ENCODE results near the gene DNAJC5.
"Not testable (repeated sequence)": the region's sequence is repeated elsewhere in the genome, so short reads cannot be mapped to it uniquely, and the experiment has no call there.

DNA sequence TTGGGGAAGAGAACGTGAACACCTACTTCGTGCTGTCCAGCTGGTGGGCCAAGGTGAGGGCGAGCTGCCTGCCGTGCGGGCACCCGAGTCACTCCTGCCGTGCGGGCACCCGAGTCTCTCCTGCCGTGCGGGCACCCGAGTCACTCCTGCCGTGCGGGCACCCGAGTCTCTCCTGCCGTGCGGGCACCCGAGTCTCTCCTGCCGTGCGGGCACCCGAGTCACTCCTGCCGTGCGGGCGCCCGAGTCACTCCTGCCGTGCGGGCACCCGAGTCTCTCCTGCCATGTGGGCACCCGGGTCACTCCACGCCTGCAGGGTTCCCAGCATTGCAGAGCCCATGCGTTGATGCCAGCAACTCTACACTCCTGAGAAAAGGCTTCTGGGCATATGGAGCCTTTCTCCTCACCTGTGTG, 34.6 kb downstream of the DNAJC5 start:
- TF ChIP-seq EZH2phosphoT487 (IDR thresholded peaks at IDR 0.05; ENCODE audit: insufficient read depth, low read depth); EZH2 (IDR thresholded peaks at IDR 0.05; ENCODE audit: insufficient read depth, poor library complexity, severe bottlenecking): not testable (repeated sequence)

All from GM23248 (cell line).